Cardiac muscle cell (in vitro differentiated cells and primary cell): ENCODE measurements around the gene SATB2. TPM values are rescaled to one million over a fixed set of nuclear protein-coding genes. Genes with fewer than 3 reads are reported as not detected.
A peak's percentile ranks its signal among the peaks of the same experiment; 100 is the strongest.

Experiments
- DNase-seq, 2 donors: peaks; one replicate each; pipeline versions ENCODE4 v3.0.0 to v3.0.0-alpha.2; 2010 to 2017; ENCODE audit warnings: low read depth in 1 of 2, low spot score in 1 of 2
- H3K27ac ChIP-seq: fragments of 200-600 bp; sonication (generic); 2 replicates; pipeline ENCODE4 v1.5.1; 2016
- H3K27me3 ChIP-seq: fragments of 200-600 bp; sonication (generic); 2 replicates; pipeline ENCODE4 v1.6.0; 2016; ENCODE audit warnings: control low read depth
- H3K36me3 ChIP-seq: fragments of 200-600 bp; sonication (generic); 2 replicates; pipeline ENCODE4 v1.5.1; 2016; ENCODE audit warnings: control low read depth
- H3K4me1 ChIP-seq: fragments of 200-600 bp; sonication (generic); 2 replicates; pipeline ENCODE4 v1.8.1; 2017; ENCODE audit warnings: low read depth, mild to moderate bottlenecking, mixed run types
- H3K4me3 ChIP-seq: fragments of 200-600 bp; sonication (generic); 2 replicates; pipeline ENCODE4 v1.5.1; 2016; ENCODE audit warnings: mild to moderate bottlenecking
- H3K9me3 ChIP-seq: fragments of 200-600 bp; sonication (generic); 2 replicates; pipeline ENCODE4 v1.5.1; 2017; ENCODE audit warnings: low read depth, mild to moderate bottlenecking, control low read depth
- polyA plus RNA-seq: library from polyadenylated mRNA; unstranded; fragments of >200 nt; fragmentation: Nextera tagmentation; extraction: Ambion mirVana; gene quantifications from 2 replicates; pipeline ENCODE4 v1.2.1, GENCODE V29; 2016
- total RNA-seq: library from RNA; depleted of rRNA; stranded (reverse); fragments of >200 nt; gene quantifications from 2 replicates; pipeline ENCODE4 v1.2.3, GENCODE V29; 2016
- TF ChIP-seq, protein P1 (sequence below): IDR thresholded peaks from 2 replicates; pipeline ENCODE4 v1.5.1; 2012; ENCODE audit warnings: low read depth, mild to moderate bottlenecking, low read length

Gene SATB2
- total and polyA plus RNA-seq, 2 experiments from 2014 or later = 1.0 to 1.4 TPM

DNA sequence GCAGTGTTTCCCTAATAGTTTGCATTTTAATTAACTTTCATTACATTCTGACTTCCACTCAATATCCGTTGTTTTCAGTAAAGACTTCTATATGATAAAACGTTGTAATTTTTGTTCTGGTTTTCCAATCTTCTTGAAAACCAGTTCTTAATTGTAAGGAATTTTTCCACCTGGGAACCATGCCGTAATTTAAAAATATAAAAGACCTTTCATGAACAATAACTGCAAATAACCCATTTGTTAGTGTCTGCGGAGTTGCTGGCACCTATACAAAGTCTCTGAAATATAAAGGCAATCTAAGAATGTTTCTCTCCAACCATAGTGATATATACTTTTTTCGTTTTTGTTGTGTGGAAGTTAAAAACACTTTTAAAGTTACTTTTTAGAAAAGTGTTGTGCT is 7.7 kb upstream of the SATB2 start:
- TF ChIP-seq, protein P1, sequence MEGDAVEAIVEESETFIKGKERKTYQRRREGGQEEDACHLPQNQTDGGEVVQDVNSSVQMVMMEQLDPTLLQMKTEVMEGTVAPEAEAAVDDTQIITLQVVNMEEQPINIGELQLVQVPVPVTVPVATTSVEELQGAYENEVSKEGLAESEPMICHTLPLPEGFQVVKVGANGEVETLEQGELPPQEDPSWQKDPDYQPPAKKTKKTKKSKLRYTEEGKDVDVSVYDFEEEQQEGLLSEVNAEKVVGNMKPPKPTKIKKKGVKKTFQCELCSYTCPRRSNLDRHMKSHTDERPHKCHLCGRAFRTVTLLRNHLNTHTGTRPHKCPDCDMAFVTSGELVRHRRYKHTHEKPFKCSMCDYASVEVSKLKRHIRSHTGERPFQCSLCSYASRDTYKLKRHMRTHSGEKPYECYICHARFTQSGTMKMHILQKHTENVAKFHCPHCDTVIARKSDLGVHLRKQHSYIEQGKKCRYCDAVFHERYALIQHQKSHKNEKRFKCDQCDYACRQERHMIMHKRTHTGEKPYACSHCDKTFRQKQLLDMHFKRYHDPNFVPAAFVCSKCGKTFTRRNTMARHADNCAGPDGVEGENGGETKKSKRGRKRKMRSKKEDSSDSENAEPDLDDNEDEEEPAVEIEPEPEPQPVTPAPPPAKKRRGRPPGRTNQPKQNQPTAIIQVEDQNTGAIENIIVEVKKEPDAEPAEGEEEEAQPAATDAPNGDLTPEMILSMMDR = no peak
- H3K9me3 ChIP-seq = no peaks in the 10 kb centered on the region
- no peaks in the 10 kb centered on the region for H3K36me3 ChIP-seq
- H3K4me1 ChIP-seq = peaks cover 3% of the 10 kb centered on the region
- H3K4me3 ChIP-seq = no peak overlapping the region
- H3K27me3 ChIP-seq = peaks cover 100% of the 10 kb centered on the region
- DNase-seq = no peak
- no peak overlapping the region for H3K27ac ChIP-seq

DNA sequence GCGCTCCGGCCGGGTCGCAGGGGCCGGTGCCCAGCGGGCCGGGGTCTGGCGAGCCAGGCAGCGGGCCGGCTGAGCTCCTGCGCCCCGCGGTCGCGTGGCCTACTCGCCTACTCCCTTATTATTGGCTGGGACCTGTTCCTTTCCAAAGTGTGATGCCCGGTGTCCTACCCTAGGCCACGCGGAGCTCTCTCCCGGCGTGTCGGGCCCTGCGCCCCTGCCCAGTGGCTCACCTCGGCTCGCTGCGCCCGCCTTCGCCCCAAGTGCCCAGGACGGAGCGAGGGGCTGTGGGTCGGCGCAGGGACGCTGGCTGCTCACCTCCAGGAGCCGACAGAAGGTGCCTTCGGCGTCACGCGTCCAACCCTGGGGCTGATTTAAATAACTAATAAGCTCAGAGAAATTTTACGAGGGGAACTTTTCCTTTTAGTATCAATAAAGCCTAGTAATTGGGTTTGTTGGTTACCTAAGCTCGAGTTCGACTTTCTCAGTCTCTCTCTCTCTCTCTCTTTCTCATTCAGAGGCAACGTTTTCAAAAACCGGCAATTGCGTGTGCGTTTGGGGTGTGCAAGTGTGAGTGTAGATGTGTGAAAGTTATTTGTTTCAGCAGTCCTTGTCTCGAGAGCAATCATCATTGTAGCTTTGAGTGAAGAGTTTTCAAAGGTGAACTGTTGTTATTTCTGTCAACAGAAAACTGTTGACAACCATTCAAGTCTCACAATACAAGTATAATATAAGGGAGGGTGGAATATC is 7.0 kb upstream of the SATB2 start:
- Histone ChIP-seq H3K4me1 (peaks cover 3% of the 10 kb centered on the region), H3K27me3 (peaks cover 100% of the 10 kb centered on the region), H3K27ac (no peak overlapping the region), H3K9me3 (no peaks in the 10 kb centered on the region), H3K4me3 (no peak overlapping the region), H3K36me3 (no peaks in the 10 kb centered on the region)
- TF ChIP-seq, protein P1 = no peak
- no peak for DNase-seq

DNA sequence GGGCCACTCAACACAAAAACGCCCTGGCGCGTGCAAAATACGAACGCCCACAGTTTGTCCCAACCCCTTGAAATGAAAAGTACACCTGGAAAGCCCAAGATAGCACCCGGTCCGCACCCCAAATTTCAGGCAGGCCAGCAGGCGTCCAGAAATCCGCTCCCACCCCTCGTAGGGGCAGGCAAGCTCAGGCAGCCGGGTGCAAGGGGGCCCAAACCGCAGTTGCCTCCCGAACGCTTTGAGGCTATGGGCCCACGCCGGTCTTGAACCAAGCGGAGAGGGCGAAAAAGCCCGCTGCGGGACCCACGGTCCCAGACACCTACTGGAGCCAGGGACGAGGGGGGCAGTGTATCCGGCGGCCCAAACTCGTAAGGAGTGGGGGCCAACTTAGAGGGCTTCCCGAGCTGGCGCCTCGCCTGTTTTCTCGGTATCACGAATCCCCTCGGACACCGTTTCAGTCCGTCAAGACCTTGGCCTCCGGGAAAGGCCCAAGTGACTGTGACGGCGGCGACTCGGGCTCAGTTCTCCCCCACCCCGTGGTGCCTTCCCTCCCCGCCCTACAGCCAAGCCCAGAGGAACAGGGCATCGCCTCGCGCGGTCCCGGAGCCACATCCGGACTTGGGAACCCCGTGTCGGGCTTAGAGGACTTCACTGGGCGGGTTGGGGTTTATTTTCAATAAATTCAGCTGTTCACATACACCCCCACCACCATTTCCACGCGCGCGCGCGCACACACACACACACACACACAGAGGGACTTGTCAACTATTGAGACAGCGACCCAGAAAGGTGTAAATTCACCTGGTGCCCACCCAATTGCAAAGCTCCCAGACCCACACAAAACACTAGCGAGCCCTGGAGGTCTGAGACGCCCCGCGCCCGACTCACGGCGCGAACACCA is 6.2 kb upstream of the SATB2 start:
- Histone ChIP-seq H3K4me3 (peak overlapping the region; percentile 16), H3K4me1 (peaks cover 3% of the 10 kb centered on the region), H3K36me3 (no peaks in the 10 kb centered on the region), H3K9me3 (no peaks in the 10 kb centered on the region), H3K27me3 (peaks cover 91% of the 10 kb centered on the region), H3K27ac (no peak overlapping the region)
- DNase-seq = no peak
- TF ChIP-seq, protein P1 = no peak

DNA sequence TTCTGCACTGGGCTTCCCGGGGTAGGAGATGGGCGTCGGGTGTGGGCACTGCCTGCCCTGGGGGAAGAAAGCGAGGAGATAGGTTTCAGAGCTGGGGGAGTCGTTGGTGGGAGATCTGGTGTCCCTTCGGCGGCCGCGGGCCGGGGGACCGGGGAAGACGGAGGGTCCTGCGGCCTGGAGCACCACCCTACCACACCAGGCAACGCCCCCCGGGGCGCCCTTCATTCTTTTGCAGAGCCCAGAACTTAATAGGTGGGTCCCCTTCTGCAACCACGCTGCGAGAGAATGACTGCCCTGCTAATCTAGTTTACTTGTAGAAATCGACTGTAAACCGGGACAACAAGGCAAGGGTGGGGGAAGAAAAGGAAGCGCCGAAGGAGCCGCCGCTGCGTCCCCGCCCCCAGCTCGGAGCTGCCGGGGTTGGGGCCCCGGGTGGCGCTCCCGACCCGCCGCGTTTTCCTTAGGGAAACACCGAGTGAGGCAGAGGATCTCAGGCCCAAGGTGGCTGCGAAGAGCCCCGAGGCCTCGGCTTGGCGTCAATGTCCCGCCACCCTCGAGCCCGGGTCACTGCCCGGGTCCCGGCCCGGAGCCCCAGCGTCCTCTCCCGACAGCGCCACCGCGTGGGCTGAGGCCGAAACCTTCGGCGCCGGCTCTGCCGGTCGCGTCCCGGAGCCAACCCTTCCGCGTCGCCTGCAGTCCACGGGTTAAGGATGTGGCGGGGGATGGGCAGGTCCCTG is 5.4 kb upstream of the SATB2 start:
- H3K9me3 ChIP-seq = no peaks in the 10 kb centered on the region
- H3K36me3 ChIP-seq = no peaks in the 10 kb centered on the region
- H3K27me3 ChIP-seq = peaks cover 90% of the 10 kb centered on the region
- H3K27ac ChIP-seq = no peak overlapping the region
- peak overlapping the region; percentile 16 for H3K4me3 ChIP-seq
- peaks cover 3% of the 10 kb centered on the region for H3K4me1 ChIP-seq
- peak; percentile 48 to 87 for DNase-seq
- TF ChIP-seq, protein P1 = peak; percentile 85

DNA sequence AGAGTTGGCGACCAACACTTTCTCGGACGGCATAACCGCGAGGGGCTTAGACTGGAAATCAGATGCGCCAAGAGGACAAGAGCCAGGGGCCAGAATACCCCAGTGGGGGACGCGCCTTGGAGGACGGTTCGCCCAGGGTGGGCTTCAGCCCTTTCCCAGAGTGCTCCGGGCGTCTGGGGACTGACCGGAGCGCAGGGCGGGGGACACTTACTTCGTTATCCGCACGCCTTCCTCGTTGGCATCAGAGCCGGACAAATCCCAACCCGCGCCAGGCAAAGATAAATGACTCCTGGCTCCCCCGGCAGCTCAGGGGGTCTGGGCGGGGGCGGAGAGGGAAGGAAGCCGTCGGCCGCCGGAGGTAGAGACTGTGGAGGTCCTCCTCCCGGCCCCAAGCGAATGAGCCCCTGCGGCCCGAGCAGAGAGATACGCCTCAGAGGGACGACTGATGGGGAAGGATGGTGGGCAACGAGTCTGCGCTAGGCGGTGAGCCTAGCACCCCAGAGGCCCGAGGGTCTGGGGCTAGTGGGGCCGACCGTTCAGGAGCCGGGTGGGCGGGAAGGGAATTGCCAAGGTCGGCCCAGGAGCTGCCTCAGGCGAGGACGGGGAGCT is 4.7 kb upstream of the SATB2 start:
- TF ChIP-seq, protein P1 = no peak
- Histone ChIP-seq H3K27ac (no peak overlapping the region), H3K9me3 (no peaks in the 10 kb centered on the region), H3K4me1 (peaks cover 3% of the 10 kb centered on the region), H3K27me3 (peaks cover 90% of the 10 kb centered on the region), H3K4me3 (no peak overlapping the region), H3K36me3 (no peaks in the 10 kb centered on the region)
- no peak for DNase-seq
